Measurements from ENCODE around the gene ZSCAN31. TPM values are rescaled to one million over a fixed set of nuclear protein-coding genes. Genes with fewer than 3 reads are reported as not detected.

The ZSCAN31 gene
- total and polyA plus RNA-seq, 9 of the 15 experiments (the other 6 are each of a cell fraction or from before 2014, with no cell fraction given): 3.9 to 12.1 (median 7.0) TPM

DNA sequence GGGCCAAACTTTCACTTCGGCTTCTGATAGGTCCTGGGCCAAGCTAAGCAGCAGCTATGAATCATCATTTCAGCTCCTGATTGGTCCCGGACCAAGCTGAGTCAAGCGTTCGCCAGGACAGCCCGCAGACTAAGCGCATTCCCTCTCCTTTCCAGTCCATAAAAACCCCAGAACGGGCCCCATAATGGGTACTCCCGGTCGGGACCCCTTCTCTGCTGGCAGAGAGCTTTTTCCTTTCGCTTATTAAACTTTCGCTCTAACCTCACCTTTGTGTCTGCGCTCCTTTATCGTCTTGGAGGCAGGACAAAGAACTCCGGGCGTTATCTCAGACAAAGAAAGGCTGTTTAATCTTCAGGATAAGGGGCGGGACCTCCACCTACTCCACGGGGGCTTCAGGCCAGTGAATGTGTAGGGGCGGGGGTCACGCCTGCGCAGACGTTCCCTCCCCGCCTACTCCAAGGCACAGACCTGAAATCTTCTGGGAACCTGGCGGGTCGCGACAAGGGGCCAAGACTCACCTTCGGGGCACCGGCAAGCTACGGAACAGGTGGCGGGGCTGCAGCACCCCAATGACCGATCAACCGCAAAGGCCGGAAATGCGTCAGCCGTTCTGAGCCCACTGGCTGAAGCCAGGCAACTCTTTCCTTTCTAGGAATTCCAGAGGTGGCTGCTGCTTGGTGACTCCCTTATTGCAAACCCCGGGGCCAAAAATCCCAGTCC lies at the start of gene ZSCAN31 (continued):
- TF ChIP-seq GTF2A2 (tag; IDR thresholded peaks at IDR 0.05): peak; percentile 70; the same call in 1 of the 2 replicates
- TF ChIP-seq, protein P1, sequence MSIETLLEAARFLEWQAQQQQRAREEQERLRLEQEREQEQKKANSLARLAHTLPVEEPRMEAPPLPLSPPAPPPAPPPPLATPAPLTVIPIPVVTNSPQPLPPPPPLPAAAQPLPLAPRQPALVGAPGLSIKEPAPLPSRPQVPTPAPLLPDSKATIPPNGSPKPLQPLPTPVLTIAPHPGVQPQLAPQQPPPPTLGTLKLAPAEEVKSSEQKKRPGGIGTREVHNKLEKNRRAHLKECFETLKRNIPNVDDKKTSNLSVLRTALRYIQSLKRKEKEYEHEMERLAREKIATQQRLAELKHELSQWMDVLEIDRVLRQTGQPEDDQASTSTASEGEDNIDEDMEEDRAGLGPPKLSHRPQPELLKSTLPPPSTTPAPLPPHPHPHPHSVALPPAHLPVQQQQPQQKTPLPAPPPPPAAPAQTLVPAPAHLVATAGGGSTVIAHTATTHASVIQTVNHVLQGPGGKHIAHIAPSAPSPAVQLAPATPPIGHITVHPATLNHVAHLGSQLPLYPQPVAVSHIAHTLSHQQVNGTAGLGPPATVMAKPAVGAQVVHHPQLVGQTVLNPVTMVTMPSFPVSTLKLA (conservative IDR thresholded peaks at IDR 0.05): peak in 1 of 2 experiments; percentile 22; a peak in 1 of 4 replicates
- TF ChIP-seq RBFOX2 (IDR thresholded peaks at IDR 0.05; ENCODE audit: low read depth, low read length): peak; percentile 97
- TF ChIP-seq OTX1 (CRISPR knock-in tag; IDR thresholded peaks at IDR 0.05): peak; percentile 84; the same call in 1 of the 2 replicates
- 0 out of 4 replicates have a peak, but pooled peaks of 1 of the 2 experiments have one; percentile 36 for TF ChIP-seq ETV6 (IDR thresholded peaks at IDR 0.05; ENCODE audit: borderline replicate concordance in 1 of 2, low read depth in 2 of 2, low read length in 1 of 2)
- no peak for TF ChIP-seq ETV6 (CRISPR knock-in tag; IDR thresholded peaks at IDR 0.05; ENCODE audit: borderline replicate concordance)
- no peak for TF ChIP-seq SMARCE1 (IDR thresholded peaks at IDR 0.05)
- TF ChIP-seq CREB1 (IDR thresholded peaks at IDR 0.05): peak; percentile 47; the same call in 1 of the 2 replicates
- TF ChIP-seq CREB1 (CRISPR knock-in tag; IDR thresholded peaks at IDR 0.05): peak; percentile 70
- TF ChIP-seq KLF10 (CRISPR knock-in tag; IDR thresholded peaks at IDR 0.05): no peak
- TF ChIP-seq, protein P2, sequence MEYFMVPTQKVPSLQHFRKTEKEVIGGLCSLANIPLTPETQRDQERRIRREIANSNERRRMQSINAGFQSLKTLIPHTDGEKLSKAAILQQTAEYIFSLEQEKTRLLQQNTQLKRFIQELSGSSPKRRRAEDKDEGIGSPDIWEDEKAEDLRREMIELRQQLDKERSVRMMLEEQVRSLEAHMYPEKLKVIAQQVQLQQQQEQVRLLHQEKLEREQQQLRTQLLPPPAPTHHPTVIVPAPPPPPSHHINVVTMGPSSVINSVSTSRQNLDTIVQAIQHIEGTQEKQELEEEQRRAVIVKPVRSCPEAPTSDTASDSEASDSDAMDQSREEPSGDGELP (CRISPR knock-in tag; IDR thresholded peaks at IDR 0.05; ENCODE audit: borderline replicate concordance): peak; percentile 80
- TF ChIP-seq ZNF23 (CRISPR knock-in tag; IDR thresholded peaks at IDR 0.05): 0 out of 2 replicates have a peak, but pooled peaks have one; percentile 40
- no peak for TF ChIP-seq NCOA4 (IDR thresholded peaks at IDR 0.05; ENCODE audit: partially characterized antibody)
- TF ChIP-seq, protein P3, sequence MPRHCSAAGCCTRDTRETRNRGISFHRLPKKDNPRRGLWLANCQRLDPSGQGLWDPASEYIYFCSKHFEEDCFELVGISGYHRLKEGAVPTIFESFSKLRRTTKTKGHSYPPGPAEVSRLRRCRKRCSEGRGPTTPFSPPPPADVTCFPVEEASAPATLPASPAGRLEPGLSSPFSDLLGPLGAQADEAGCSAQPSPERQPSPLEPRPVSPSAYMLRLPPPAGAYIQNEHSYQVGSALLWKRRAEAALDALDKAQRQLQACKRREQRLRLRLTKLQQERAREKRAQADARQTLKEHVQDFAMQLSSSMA (CRISPR knock-in tag; IDR thresholded peaks at IDR 0.05): peak; percentile 37; the same call in 1 of the 2 replicates
- TF ChIP-seq ZNF253 (CRISPR knock-in tag; conservative IDR thresholded peaks at IDR 0.05): 0 out of 2 replicates have a peak, but pooled peaks have one; percentile 4
- TF ChIP-seq, protein P4, sequence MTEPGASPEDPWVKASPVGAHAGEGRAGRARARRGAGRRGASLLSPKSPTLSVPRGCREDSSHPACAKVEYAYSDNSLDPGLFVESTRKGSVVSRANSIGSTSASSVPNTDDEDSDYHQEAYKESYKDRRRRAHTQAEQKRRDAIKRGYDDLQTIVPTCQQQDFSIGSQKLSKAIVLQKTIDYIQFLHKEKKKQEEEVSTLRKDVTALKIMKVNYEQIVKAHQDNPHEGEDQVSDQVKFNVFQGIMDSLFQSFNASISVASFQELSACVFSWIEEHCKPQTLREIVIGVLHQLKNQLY (CRISPR knock-in tag; conservative IDR thresholded peaks at IDR 0.05): peak in 1 of 2 experiments; percentile 87; a peak in 1 of 4 replicates
- TF ChIP-seq ZNF583 (CRISPR knock-in tag; IDR thresholded peaks at IDR 0.05): 0 out of 2 replicates have a peak, but pooled peaks have one; percentile 19
- peak; percentile 93 for TF ChIP-seq TBP (optimal IDR thresholded peaks at IDR 0.05; ENCODE audit: low read depth, low read length)
- 0 out of 4 replicates have a peak, but pooled peaks of 1 of the 2 experiments have one; percentile 27 for TF ChIP-seq HDAC1 (IDR thresholded peaks at IDR 0.05)

Measured in K562 (cell line).